SK-N-SH (cell line): ENCODE results near the gene JAKMIP3. TPM values are rescaled to one million over a fixed set of nuclear protein-coding genes. Genes with fewer than 3 reads are reported as not detected.

Experiments used
- CTCF ChIA-PET: fragments of 300-600, 350-600 bp; formaldehyde crosslinking; extraction: SDS; loops from one replicate; lab custom pipeline; 2021; lab: Yijun Ruan, JAX
- POLR2A ChIA-PET: fragments of 350-600 bp; sonication (Branson Sonifier 250); formaldehyde crosslinking; extraction: SDS; loops from one replicate; lab custom pipeline; 2020; ENCODE audit warnings: antibody characterized with exemption, inconsistent platforms; lab: Yijun Ruan, JAX
- DNase-seq: peaks from one replicate; pipeline ENCODE4 v3.0.0; 2012
- H2AFZ ChIP-seq: fragments of 200-600 bp; sonication (generic); 2 replicates; pipeline ENCODE4 v1.8.1; 2016; ENCODE audit warnings: antibody characterized with exemption, mild to moderate bottlenecking, low read depth
- H3F3A ChIP-seq: fragments of 200-600 bp; sonication (generic); replicated peaks from 2 replicates; pipeline ENCODE3; 2016; ENCODE audit warnings: antibody characterized with exemption, mild to moderate bottlenecking; ENCODE audit not compliant: insufficient read depth
- H3K27ac ChIP-seq, 2 experiments: fragments of 200-500 bp in 1 of 2; fragments of 200-600 bp in 1 of 2; sonication (Bioruptor generic) in 1 of 2; sonication (generic), shearing (Covaris generic) in 1 of 2; 2 replicates each; pipeline versions ENCODE4 v1.5.1 to v1.6.1; 2014 to 2016; ENCODE audit warnings: low read depth in 2 of 2, inconsistent platforms in 1 of 2, low read length in 1 of 2, mild to moderate bottlenecking in 1 of 2, mixed read lengths in 1 of 2
- H3K27me3 ChIP-seq: fragments of 200-600 bp; sonication (generic), shearing (Covaris generic); 2 replicates; pipeline ENCODE4 v1.6.1; 2016; ENCODE audit warnings: mixed run types; ENCODE audit not compliant: insufficient read depth
- H3K36me3 ChIP-seq, 2 experiments: fragments of 200-500 bp in 1 of 2; fragments of 200-600 bp in 1 of 2; sonication (Bioruptor generic) in 1 of 2; sonication (generic) in 1 of 2; replicated peaks in 1 of 2; 2 replicates each; pipeline versions ENCODE3 to v1.5.1; 2014 to 2016; ENCODE audit warnings: low read length in 1 of 2, mild to moderate bottlenecking in 1 of 2; ENCODE audit not compliant: insufficient read depth in 2 of 2, control insufficient read depth in 1 of 2
- H3K4me1 ChIP-seq, 2 experiments: fragments of 200-500 bp in 1 of 2; fragments of 200-600 bp in 1 of 2; sonication (Bioruptor generic) in 1 of 2; sonication (generic), shearing (Covaris generic) in 1 of 2; 2 replicates each; pipeline versions ENCODE4 v1.5.1 to v1.6.1; 2014 to 2016; ENCODE audit warnings: low read depth in 1 of 2, low read length in 1 of 2, mixed run types in 1 of 2; ENCODE audit not compliant: insufficient read depth in 2 of 2, control insufficient read depth in 1 of 2
- H3K4me2 ChIP-seq: fragments of 200-600 bp; sonication (generic), shearing (Covaris generic); 2 replicates; pipeline ENCODE4 v1.6.1; 2017; ENCODE audit warnings: mixed run types
- H3K4me3 ChIP-seq, 2 experiments: fragments of 200-500 bp in 1 of 2; fragments of 200-600 bp in 1 of 2; sonication (Bioruptor generic) in 1 of 2; sonication (generic), shearing (Covaris generic) in 1 of 2; 2 replicates each; pipeline versions ENCODE4 v1.5.1 to v1.8.1; 2014 to 2016; ENCODE audit warnings: low read depth in 2 of 2, inconsistent platforms in 1 of 2, low read length in 1 of 2, mild to moderate bottlenecking in 1 of 2, mixed read lengths in 1 of 2, moderate library complexity in 1 of 2
- H3K79me2 ChIP-seq: fragments of 200-600 bp; sonication (generic); 2 replicates; pipeline ENCODE4 v1.8.1; 2017; ENCODE audit warnings: mild to moderate bottlenecking; ENCODE audit not compliant: insufficient read depth
- H3K9ac ChIP-seq: fragments of 200-600 bp; sonication (generic); 2 replicates; pipeline ENCODE4 v1.6.1; 2017; ENCODE audit warnings: mixed run types
- H3K9me2 ChIP-seq: fragments of 200-600 bp; sonication (generic); 2 replicates; pipeline ENCODE4 v1.6.1; 2017; ENCODE audit warnings: mixed run types
- H3K9me3 ChIP-seq: fragments of 200-600 bp; sonication (generic); 2 replicates; pipeline ENCODE4 v1.6.1; 2017; ENCODE audit warnings: mixed run types, mild to moderate bottlenecking, moderate library complexity
- H4K20me1 ChIP-seq: fragments of 200-600 bp; sonication (generic); 2 replicates; pipeline ENCODE4 v1.6.1; 2017; ENCODE audit warnings: mild to moderate bottlenecking, mixed run types; ENCODE audit not compliant: insufficient read depth
- CHD2 ChIP-seq: fragments of 150-350 bp; IDR thresholded peaks from 2 replicates; pipeline ENCODE4 v1.6.1; 2018; ENCODE audit warnings: low read length; ENCODE audit not compliant: partially characterized antibody
- ELF1 ChIP-seq: IDR thresholded peaks from 2 replicates; pipeline ENCODE4 v1.4.0; 2012
- EP300 ChIP-seq, 2 experiments: IDR thresholded peaks; 2 replicates each; pipeline versions ENCODE4 v1.4.0 to v1.6.1; 2012; ENCODE audit warnings: borderline replicate concordance in 1 of 2, low read depth in 1 of 2, low read length in 1 of 2
- GABPA ChIP-seq: IDR thresholded peaks from 2 replicates; pipeline ENCODE4 v1.4.0; 2012; ENCODE audit warnings: low read depth, mild to moderate bottlenecking
- JUND ChIP-seq: IDR thresholded peaks from 2 replicates; pipeline ENCODE4 v1.4.0; 2012
- MEF2A ChIP-seq: IDR thresholded peaks from 2 replicates; pipeline ENCODE4 v1.4.0; 2012; ENCODE audit warnings: low read depth, borderline replicate concordance
- MXI1 ChIP-seq: IDR thresholded peaks from 2 replicates; pipeline ENCODE4 v1.6.1; 2012; ENCODE audit warnings: mild to moderate bottlenecking, low read depth, low read length, improper control_type of control experiment
- NFIC ChIP-seq: IDR thresholded peaks from 2 replicates; pipeline ENCODE4 v1.4.0; 2012; ENCODE audit warnings: borderline replicate concordance
- POLR2AphosphoS5 ChIP-seq: IDR thresholded peaks from 2 replicates; pipeline ENCODE4 v1.6.1; 2012; ENCODE audit warnings: low read depth, low read length
- RAD21 ChIP-seq: IDR thresholded peaks from 2 replicates; pipeline ENCODE4 v1.6.1; 2012; ENCODE audit warnings: mild to moderate bottlenecking, low read length
- RFX5 ChIP-seq: IDR thresholded peaks from 2 replicates; pipeline ENCODE4 v1.6.1; 2012; ENCODE audit warnings: mild to moderate bottlenecking, improper control_type of control experiment, low read length
- RXRA ChIP-seq: IDR thresholded peaks from 2 replicates; pipeline ENCODE4 v1.4.0; 2012; ENCODE audit warnings: low read depth, mild to moderate bottlenecking, borderline replicate concordance
- SMC3 ChIP-seq: IDR thresholded peaks from 2 replicates; pipeline ENCODE4 v1.6.1; 2012; ENCODE audit warnings: low read depth, low read length, improper control_type of control experiment
- TEAD4 ChIP-seq: IDR thresholded peaks from 2 replicates; pipeline ENCODE4 v1.4.0; 2012; ENCODE audit warnings: mild to moderate bottlenecking, borderline replicate concordance; ENCODE audit not compliant: insufficient read depth
- YY1 ChIP-seq: IDR thresholded peaks from 2 replicates; pipeline ENCODE4 v1.4.0; 2012; ENCODE audit warnings: low read depth, mild to moderate bottlenecking
- WGBS: methylation state at CpG from one replicate; pipeline ENCODE4 v1.1.6; 2017; ENCODE audit warnings: low lambda C conversion rate; 5-methylcytosine and 5-hydroxymethylcytosine counted together
- polyA plus RNA-seq, 3 experiments: library from polyadenylated mRNA; depleted of rRNA; stranded (reverse); fragments of >200 nt; gene quantifications; 2 replicates each; pipeline ENCODE4 v1.2.3, GENCODE V29; 2012
- TF ChIP-seq, protein P1 (sequence below): IDR thresholded peaks from 2 replicates; pipeline ENCODE4 v1.4.0; 2012; ENCODE audit warnings: low read depth
- TF ChIP-seq, protein P2 (sequence below): IDR thresholded peaks from 2 replicates; pipeline ENCODE4; 2012
- TF ChIP-seq, protein P3 (sequence below): fragments of 150-350 bp; IDR thresholded peaks from 2 replicates; pipeline ENCODE4 v1.6.1; 2017; ENCODE audit warnings: antibody characterized with exemption, low read length, low read depth, borderline replicate concordance
- TF ChIP-seq, protein P4 (sequence below): IDR thresholded peaks from 2 replicates; pipeline ENCODE4 v1.4.0; 2012; ENCODE audit warnings: low read depth, borderline replicate concordance
- TF ChIP-seq, protein P5 (sequence below): IDR thresholded peaks from 2 replicates; pipeline ENCODE4 v1.4.0; 2012; ENCODE audit warnings: low read depth, borderline replicate concordance

The JAKMIP3 gene
- polyA plus RNA-seq, 1 of the 3 experiments (the other 2 are of a cell fraction): 0.02 TPM

DNA sequence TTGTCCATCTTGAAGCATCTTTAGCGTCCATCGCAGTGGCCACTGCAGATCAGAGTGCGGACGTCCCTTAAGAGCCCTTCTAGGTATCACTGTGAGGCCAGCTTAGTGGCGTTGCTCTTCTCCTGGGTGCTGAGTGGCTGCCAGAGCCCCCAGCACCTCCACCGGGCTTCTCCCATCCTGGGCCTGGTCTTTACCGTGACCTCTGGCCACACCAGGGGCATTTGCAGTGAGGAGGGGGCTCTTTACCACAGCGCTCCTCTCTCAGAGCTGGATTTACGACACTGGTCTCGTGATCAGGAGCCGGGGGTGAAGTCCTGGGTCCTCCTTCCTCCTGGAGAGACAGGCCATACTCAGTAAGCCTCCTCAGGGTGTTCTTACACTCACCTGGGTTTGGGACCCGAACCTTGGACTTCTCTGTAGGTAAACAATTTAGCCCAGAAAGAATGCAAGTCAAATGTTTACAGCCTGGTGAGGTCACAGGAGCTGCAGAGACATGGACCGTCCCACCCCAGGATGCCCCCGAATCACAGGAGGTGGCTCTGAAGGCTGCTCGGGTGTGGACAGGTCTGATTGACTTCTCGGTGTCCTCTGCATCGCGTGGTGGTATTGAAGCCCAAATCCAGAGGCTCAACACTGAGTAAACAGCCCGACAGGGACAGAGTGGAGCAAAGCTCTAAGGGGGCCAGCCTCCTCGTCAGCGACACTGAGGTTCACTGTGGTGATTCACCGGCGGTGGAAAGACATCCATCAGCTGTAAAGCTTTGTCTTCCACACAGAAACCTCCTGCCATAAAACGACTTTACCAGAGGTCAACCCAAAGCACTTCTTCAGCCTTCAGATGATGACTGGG is 33.0 kb downstream of the JAKMIP3 start:
- H2AFZ ChIP-seq: no peak overlapping the region
- H3K4me1 ChIP-seq: no peaks in the 10 kb centered on the region
- 38% methylated on average over 17 of the region's 24 CpGs for WGBS
- H3K27me3 ChIP-seq: no peaks in the 10 kb centered on the region
- H3K27ac ChIP-seq: no peak overlapping the region
- no peaks in the 10 kb centered on the region for H4K20me1 ChIP-seq
- TF ChIP-seq RAD21: no peak
- no peak for DNase-seq
- no peaks in the 10 kb centered on the region for H3K9me2 ChIP-seq
- no peaks in the 10 kb centered on the region for H3K79me2 ChIP-seq
- ChIA-PET CTCF (no interaction called here), POLR2A (no interaction called here)
- H3K9me3 ChIP-seq: no peaks in the 10 kb centered on the region
- H3K36me3 ChIP-seq: no peaks in the 10 kb centered on the region
- no peak overlapping the region for H3K4me3 ChIP-seq
- H3K9ac ChIP-seq: no peak overlapping the region
- no peaks in the 10 kb centered on the region for H3F3A ChIP-seq
- H3K4me2 ChIP-seq: no peak overlapping the region

DNA sequence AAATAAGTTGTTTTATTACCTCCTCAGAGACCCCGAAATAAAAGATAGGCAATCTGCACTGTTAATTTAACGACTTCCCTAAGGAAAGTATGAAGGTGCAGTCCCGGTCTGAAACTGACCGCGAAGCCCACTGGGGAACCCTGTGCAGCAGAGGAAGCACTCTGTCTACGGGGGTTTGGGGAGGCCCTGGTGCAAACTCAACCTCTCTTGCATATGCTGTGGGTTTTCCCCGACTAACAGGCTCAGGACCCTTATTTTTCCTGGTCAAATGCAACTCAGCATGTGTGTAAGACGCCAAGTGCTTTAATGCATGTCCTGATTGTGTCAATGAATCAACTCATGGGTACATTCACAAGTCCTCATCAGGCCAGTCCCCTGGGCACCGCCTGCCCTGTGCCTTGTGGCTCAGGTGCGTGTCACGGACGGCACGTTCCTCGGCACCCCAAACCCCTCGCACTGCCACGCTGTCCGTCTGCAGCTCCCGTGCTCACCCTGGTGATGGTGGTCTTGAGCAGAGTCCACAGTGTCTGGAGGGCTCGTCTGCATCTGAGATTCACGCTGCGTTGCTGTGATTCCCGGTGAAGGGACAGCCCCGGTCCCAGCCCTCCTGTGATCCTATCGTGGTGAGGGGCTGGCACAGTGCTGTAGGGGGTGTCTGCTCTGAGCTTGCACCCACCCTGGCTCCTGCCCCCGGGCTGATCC is 33.8 kb downstream of the JAKMIP3 start:
- 35% methylated on average over 10 of the region's 25 CpGs for WGBS
- Histone ChIP-seq H3K4me2 (no peak overlapping the region), H3K27ac (no peak overlapping the region), H4K20me1 (no peaks in the 10 kb centered on the region), H3K4me1 (no peaks in the 10 kb centered on the region), H3K79me2 (no peaks in the 10 kb centered on the region), H3K9me2 (no peaks in the 10 kb centered on the region), H3K9me3 (no peaks in the 10 kb centered on the region), H3F3A (no peaks in the 10 kb centered on the region), H2AFZ (no peak overlapping the region), H3K36me3 (no peaks in the 10 kb centered on the region), H3K4me3 (no peak overlapping the region), H3K27me3 (no peaks in the 10 kb centered on the region), H3K9ac (no peak overlapping the region)
- ChIA-PET POLR2A (no interaction called here), CTCF (interaction anchor here (0.6 to 2.5 kb wide), 3 partner anchors 38 to 77 kb away, joined by 4 to 27 read pairs (median 4); no protein-coding TSS in a partner anchor)
- TF ChIP-seq, protein P1, sequence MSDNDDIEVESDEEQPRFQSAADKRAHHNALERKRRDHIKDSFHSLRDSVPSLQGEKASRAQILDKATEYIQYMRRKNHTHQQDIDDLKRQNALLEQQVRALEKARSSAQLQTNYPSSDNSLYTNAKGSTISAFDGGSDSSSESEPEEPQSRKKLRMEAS: no peak
- TF ChIP-seq RXRA: no peak
- TF ChIP-seq SMC3: no peak
- TF ChIP-seq MXI1: no peak
- TF ChIP-seq POLR2AphosphoS5: no peak
- no peak for TF ChIP-seq TEAD4
- TF ChIP-seq ELF1: no peak
- TF ChIP-seq YY1: no peak
- TF ChIP-seq, protein P2, sequence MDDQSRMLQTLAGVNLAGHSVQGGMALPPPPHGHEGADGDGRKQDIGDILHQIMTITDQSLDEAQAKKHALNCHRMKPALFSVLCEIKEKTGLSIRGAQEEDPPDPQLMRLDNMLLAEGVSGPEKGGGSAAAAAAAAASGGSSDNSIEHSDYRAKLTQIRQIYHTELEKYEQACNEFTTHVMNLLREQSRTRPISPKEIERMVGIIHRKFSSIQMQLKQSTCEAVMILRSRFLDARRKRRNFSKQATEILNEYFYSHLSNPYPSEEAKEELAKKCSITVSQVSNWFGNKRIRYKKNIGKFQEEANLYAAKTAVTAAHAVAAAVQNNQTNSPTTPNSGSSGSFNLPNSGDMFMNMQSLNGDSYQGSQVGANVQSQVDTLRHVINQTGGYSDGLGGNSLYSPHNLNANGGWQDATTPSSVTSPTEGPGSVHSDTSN: no peak
- TF ChIP-seq, protein P3, sequence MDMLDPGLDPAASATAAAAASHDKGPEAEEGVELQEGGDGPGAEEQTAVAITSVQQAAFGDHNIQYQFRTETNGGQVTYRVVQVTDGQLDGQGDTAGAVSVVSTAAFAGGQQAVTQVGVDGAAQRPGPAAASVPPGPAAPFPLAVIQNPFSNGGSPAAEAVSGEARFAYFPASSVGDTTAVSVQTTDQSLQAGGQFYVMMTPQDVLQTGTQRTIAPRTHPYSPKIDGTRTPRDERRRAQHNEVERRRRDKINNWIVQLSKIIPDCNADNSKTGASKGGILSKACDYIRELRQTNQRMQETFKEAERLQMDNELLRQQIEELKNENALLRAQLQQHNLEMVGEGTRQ: no peak
- TF ChIP-seq CHD2: no peak
- TF ChIP-seq RFX5: no peak
- TF ChIP-seq, protein P4, sequence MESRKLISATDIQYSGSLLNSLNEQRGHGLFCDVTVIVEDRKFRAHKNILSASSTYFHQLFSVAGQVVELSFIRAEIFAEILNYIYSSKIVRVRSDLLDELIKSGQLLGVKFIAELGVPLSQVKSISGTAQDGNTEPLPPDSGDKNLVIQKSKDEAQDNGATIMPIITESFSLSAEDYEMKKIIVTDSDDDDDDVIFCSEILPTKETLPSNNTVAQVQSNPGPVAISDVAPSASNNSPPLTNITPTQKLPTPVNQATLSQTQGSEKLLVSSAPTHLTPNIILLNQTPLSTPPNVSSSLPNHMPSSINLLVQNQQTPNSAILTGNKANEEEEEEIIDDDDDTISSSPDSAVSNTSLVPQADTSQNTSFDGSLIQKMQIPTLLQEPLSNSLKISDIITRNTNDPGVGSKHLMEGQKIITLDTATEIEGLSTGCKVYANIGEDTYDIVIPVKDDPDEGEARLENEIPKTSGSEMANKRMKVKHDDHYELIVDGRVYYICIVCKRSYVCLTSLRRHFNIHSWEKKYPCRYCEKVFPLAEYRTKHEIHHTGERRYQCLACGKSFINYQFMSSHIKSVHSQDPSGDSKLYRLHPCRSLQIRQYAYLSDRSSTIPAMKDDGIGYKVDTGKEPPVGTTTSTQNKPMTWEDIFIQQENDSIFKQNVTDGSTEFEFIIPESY: no peak
- TF ChIP-seq, protein P5, sequence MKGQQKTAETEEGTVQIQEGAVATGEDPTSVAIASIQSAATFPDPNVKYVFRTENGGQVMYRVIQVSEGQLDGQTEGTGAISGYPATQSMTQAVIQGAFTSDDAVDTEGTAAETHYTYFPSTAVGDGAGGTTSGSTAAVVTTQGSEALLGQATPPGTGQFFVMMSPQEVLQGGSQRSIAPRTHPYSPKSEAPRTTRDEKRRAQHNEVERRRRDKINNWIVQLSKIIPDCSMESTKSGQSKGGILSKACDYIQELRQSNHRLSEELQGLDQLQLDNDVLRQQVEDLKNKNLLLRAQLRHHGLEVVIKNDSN: no peak
- no peak for TF ChIP-seq EP300 (IDR thresholded peaks at IDR 0.05; ENCODE audit: borderline replicate concordance in 1 of 2, low read depth in 1 of 2, low read length in 1 of 2)
- no peak for TF ChIP-seq MEF2A
- TF ChIP-seq NFIC: no peak
- no peak for TF ChIP-seq GABPA
- TF ChIP-seq JUND: no peak
- DNase-seq: no peak
